ELF-1 (cell line): ENCODE measurements around the gene RPL39L.

Experiments
- DNase-seq: peaks from one replicate; pipeline ENCODE4 v3.0.0-alpha.2; 2016; ENCODE audit warnings: low read depth, low spot score

RPL39L gene

DNA sequence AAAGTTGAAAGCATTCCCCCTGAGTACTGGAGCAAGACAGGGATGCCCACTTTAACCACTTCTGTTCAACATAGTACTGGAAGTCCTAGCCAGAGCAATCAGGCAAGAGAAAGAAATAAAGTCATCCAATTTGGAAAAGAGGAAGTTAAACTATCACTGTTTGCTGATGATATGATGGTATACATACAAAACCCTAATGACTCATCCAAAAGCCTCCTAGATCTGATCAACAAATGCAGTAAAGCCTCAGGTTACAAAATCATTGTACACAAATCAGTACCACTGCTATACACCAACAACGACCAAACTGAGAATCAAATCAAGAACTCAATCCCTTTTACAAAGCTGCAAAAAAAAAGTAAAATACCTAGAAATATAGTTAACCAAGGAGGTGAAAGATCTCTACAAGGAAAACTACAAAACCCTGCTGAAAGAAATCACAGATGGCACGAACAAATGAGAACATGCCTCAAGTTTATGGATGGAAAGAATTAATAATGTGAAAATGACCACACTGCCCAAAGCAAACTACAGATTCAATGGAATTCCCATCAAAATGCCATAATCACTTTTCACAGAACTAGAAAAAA is 40.3 kb downstream of the RPL39L start:
- no peak for DNase-seq

- no peak for DNase-seq
These were observed 46.0 kb downstream of the RPL39L start for GRCh38 chr3:187093320-187093719.

GRCh38 chr3:187088701-187089100 is 50.6 kb downstream of the RPL39L start:
- no peak for DNase-seq

- DNase-seq: no peak
These were observed 52.5 kb downstream of the RPL39L start for GRCh38 chr3:187086831-187087230.

- no peak for DNase-seq
These were observed 53.4 kb downstream of the RPL39L start for GRCh38 chr3:187085933-187086332.

GRCh38 chr3:187085021-187085666 is 54.2 kb downstream of the RPL39L start:
- no peak for DNase-seq

GRCh38 chr3:187084580-187084979 is 54.7 kb downstream of the RPL39L start:
- DNase-seq: no peak

DNA sequence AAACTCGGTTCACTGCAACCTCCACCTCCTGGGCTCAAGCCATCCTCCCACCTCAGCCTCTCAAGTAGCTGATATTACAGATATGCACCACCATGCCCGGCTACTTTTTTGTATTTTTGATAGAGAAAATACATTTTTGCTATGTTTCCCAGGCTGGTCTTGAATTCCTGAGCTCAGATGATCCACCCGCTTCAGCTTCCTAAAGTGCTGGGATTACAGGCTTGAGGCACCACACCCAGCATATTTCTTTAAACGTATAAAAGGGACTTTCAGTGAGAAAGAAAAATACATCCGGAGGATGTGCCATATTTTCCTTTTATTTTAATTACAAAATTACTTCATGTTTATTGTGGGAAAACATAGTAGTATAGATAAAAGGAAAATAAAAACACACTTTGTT is 55.2 kb downstream of the RPL39L start:
- no peak for DNase-seq

DNA sequence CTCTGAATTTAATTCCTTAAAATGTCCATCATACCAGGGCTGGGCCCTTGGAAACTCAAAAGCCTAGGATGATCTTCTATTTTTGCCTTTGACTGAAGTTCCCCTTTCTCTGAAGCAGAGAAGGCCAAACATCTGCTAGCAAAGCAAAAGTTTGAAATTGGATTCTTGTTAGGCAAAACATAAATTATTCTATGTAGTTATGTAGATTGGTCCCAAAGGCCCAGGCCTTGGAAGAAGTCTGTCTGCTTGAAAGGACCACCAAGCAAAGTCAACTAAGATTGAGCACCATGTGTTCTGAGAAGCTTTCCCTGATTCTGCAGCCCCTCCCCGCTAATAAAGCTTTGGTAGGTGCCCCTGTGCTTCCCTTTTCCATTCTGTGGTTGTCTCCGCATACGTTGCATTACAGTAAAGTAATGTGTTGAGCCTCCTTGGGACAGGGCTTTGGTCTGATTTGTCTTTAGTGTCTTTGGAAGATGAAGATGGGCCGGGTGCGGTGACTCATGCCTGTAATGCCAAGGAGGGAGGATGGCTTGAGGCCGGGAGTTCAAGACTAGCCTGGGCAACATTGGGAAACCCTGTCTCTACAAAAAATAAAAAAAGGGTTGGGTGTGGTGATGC is 56.4 kb downstream of the RPL39L start:
- DNase-seq: no peak

- DNase-seq: no peak
These were observed 58.4 kb downstream of the RPL39L start for GRCh38 chr3:187080799-187081450.

- DNase-seq: no peak
These were observed 59.9 kb downstream of the RPL39L start for GRCh38 chr3:187079090-187080022.

GRCh38 chr3:187077537-187077936 is 61.8 kb downstream of the RPL39L start:
- no peak for DNase-seq

- DNase-seq: no peak
These were observed 62.2 kb downstream of the RPL39L start for GRCh38 chr3:187077085-187077484.

GRCh38 chr3:187076297-187076696 is 63.0 kb downstream of the RPL39L start:
- no peak for DNase-seq

GRCh38 chr3:187074846-187075245 is 64.5 kb downstream of the RPL39L start:
- DNase-seq: no peak

DNA sequence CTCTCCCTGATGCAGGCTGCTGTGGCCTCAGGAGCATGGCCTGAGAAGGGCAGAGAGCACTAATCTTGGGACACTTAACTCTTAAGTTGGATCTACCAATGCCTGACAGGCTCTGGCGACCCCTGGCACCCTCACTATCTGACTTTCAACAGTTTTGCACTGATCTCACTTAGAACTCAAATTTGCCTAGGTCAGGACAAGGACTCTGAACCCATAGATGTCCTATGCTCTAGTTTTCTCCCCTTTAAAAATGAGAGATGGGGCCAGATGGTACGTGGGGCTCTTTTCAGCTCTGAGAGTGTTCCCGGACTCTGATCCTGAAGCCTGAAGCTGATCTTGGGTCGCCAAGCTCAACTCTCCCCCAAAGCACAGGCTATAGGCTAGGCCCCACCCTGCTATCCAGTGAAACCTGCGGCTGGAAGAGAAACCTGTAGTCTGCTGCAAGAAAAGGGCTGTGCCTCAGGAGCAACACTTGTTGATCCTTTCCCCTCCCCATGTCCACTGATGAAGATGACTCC is 65.7 kb downstream of the RPL39L start:
- DNase-seq: no peak

DNA sequence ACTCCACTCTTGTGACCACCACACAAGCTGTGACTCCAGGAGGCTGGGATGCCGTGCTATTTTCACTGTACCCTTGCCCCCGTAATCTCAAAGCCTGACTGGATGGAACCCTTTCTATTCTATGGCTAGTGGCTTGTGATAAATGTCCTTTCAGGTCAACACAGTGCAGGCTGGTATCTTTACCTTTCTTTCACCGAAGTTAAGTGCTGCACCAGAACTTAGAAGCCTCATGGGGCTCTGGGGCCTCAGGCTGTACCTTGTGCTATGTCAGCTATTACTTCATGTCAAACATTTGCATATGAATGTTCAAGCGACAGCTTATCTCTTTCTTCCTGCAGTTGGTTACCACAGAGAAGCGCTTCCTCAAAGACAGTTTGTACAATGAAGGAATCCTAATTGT is 66.8 kb downstream of the RPL39L start:
- DNase-seq: peak; percentile 74

DNA sequence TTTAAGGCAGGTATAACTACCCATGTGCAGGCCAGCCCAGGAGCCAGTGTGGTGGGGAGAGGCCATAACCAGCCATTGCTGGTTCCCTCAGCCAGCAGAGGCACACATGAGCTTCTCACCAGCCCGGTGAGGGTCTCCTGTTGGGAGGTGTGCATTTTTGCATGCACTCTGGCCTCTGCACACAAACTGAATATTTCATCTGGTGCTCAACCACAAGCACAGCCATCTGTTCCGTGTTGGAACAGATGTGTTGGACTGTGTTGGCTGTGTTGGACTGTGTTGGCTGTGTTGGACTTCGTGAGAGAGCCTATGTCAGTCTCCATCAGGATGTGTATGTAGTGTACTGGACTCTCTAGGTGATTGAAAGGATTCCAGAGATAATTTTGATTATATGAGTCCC is 67.2 kb downstream of the RPL39L start:
- DNase-seq: no peak
